OCI-M2 (cell line): ENCODE results near the gene RASSF7.
A peak's percentile ranks its signal among the peaks of the same experiment; 100 is the strongest.
"Not testable (repeated sequence)": the region's sequence is repeated elsewhere in the genome, so short reads cannot be mapped to it uniquely, and the experiment has no call there.

Source experiments
- DNase-seq: peaks from one replicate; lab custom pipeline; 2025; ENCODE audit not compliant: unreplicated experiment; lab: John Stamatoyannopoulos, UW

The RASSF7 gene

DNA sequence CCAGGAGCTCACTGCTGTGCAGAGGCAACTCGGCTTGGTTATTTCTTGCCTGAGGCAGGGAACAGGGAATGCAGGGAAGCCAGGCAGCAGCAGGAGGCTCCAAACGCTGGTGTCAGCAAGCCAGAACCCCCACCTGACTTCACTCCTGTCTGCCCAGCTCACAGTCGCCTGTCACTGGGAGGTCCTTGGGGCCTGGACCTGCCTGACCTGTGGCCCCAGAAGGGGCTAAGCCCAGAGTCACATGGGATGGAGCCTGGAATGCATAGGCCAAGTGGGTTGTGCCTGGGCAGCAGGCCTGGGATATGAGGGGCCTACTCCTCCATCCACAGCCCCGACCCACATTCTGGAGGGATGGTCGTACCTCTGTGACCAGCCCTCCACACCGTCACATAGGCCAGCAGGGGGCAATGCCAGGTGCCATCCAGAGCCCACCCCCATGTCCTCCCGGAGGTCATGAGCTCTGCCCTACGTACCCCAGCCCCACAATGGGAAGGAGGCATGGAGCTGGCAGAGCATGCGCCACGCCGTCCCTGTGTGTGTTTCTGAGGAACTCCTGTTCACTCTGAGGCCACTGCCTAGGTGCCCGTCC, 5.2 kb downstream of the RASSF7 start:
- DNase-seq: no peak

DNA sequence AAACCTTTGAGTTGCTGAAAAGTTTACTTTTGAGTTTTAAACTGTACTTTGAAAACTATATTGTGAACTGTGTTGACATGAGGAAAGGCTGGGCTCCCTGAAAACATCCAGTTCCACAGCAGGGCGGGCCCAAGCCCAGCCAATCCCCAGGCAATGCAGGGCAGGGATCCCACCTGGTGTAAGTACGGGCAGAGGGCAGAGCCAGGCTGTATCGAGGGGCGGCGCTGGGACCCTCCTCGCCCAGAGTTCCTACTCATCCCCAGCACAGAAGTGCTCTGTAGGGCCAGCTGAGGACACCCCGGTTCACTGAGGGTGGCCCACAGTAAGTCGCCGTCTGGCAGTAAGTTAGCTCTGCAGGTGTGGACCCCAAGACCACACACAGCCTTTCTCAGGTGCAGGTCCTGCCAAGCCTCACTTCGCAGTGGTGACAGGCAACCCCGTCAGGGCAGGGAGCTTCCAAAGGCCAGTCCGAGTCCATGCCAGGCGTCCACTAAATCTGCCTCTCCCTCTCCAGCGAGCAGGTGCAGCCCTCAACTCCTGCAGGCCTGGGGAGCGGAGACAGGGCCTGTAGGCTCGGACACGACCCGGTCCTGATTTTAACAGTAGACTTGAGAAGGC, 6.3 kb downstream of the RASSF7 start:
- no peak for DNase-seq

DNA sequence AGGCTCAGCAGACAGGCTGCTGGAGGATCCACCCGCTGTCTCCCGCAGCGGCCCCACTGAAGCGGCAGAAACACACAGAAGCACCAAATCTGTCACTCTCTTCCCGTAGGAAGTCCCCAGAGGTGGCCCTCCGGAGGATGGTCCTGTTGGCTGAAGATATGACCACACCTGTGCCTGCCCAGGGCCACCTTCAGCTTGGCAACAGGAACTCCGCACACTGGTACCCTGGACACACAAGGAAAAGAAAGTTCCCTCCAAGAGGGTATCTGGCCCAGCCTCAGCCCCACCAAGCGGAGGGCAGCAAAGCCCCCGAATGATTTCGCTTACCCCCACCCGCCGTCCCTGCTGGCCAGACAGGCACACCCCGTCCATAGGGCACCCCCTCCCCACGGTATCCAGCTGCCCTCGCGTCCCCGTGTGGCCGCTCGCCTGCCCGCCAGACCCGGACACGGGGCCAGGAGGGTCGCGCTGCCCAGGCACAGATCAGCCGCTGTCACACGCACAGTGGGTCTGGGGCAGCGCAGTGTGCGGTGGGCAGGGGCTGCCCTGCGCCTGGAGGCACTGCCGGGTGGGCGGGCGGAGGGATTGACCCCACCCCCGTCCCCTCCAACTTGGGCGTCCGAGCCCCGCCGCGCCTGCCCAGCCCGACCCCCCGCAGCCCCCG, 7.0 kb downstream of the RASSF7 start:
- no peak for DNase-seq

DNA sequence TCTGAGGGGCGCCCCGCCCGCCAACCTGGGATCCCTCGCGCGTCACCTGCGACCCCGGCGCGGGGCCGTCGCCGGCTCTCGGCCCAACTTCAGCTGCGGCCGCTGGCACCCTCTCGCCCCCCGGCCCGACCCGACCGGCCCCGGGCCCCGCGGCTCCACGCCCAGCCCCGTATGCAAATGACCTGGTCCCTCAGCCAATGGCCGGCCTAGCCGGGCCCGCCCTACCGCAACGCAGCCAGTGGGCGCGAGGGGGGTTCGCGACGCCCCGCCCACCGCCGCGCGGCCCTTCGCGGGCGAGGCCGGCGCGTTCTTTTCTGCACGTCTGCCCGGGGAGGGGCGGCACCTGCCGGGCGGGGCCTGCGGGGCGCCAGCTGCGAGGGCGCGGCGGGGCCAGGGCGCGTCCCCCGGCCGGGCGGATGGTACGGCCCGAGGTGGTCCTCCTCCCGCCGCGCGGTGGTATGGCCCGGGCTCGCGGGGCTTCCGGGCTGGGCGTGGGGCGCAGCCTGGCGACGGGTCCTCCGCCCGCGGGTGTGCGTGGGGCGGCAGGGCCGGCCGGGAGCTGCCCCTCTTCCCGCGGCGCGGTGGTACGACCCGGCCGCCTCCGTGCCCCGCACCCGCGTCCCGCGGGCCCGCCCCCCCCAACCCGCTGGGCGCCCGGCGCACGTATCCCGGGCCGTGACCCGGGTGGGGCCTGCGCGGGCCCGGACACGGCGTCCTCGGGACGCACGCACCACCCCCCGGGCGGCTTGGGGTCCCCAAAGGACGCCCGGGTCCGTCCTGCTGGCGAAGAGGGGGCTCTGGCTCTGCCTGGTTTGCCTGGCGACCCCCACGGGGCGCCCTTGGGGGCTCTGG, 7.8 kb downstream of the RASSF7 start:
- DNase-seq: peak; percentile 28

DNA sequence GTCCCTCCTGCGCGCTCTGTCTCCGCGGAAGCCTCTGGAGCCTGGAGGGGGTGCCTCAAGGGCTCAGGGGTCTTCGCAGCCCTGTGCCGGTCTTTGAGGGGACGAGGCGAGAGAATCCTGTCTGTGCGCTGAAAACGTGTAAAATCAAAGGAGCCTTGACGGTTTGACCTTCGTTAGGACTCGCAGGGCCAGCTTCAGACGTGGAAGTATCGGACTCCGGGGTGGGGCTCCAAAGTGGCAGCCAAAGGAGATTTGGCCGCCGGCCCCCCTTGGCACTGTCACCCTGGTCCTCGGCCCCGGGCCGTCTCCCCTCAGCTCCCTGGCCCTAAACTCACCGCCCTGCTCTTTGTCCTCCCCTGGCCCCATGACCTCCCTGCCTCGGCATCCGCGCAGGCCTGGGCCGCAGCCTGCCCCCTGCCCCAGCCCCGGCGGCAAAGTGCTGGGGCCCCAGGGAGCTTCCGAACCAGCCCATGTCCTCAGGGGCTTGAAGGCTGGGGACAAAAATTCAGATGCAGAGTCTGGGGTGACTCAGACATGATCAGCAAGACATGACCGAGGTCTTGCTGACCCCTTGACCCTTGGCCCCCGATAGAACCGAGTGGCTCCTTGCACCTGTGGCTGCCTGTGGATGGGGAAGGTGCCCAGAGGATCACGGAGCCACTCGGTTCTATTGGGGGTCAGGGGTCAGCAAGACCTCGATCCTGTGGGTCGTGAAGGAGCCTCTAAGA, 8.6 kb downstream of the RASSF7 start:
- no peak for DNase-seq

DNA sequence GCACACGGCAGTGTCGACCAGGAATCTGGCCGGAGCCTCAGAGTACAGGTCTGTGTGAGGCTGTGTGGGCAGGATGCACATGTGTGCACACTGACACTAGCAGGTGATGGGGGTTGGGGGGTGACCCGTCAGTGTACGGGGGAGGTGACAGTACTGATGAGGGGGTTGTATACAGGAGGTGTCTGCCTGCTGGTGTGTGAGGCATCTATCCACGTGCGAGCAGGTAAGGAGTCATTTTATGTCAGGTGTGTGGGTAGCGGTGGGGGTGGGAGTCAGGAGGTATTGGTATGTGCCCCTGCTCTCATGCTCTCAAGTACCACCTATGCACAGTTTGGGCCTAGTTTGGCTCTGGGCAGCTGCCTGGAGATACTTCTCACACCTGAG, 11.0 kb downstream of the RASSF7 start:
- no peak for DNase-seq

DNA sequence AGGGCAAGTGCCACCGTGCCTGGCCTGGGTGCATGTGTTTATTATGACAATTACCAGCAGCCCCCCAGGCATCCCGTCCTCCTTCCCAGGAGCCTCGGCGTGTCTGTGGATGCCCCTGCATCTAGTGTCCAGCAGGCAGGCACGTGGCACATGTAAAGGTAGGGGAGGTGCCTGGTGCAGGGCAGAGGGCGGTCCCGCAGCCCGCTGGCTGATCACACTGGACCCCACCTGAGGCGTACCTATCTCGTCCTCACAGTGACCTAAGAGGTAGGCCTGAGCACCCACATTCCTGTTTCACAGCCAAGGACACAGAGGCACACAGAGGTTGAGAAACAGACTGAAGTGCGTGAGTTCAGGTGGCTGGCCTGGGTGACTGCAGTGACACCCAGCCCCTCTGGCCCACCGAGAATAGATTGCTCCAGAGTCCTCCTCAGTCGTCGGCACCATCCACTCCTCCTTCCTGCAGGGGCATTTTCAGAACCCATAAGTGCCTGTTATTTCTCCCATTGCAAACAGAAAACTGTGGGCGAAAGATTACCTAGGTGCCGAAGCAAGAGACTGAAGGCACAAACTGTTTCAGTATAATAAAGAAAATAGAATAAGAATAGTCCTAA, 12.5 kb downstream of the RASSF7 start:
- DNase-seq: no peak

DNA sequence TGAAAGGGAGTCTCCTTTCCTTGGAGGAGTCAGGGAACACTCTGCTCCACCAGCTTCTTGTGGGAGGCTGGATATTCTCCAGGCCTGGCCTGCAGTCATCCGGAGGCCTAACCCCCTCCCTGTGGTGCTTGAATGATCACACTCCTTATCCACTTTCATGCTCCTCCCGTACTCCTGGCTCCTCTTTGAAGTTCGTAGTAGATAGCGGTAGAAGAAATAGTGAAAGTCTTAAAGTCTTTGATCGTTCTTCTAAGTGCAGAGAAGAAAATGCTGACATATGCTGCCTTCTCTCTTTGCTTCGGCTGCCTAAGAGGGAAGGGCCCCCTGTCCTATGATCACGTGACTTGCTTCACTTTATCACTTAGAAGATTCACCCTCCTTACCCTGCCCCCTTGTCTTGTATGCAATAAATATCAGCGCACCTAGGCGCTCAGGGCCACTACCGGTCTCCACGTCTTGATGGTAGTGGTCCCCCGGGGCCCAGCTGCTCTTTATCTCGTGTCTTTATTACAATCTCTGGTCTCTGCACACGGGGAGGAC, 13.3 kb downstream of the RASSF7 start:
- DNase-seq: not testable (repeated sequence)

DNA sequence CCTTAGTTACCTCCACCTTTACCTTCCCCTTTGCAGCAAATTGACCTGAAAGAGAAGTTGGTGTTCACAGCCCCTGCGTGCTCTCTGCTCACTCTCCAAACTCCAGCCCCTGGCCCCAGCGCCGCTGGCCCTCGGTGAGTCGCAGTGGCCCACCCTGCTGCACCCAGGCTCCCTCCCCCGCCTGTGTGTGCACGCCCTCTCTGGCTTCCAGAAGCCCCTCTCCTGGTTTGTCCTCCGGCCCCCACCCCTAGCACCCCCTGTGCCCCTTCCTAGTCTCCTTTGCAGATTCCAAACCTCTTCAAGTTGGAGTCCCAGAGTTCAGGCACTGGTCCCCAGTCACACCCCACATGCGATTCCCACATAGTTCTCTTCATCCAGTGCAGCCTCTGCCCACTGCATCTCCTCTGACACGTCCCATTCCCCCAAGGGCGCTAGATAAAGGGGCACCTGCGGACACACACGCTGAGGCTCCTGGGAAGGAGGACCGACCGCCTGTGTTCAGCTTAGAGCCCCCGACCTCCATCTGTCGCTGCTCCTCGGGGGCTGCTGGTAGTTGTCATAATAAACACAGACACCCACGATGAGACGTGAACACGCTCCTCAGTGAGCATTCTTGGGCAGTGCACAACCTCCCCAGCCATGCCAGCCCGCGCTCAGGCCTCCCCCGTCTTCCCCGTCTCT, 14.0 kb downstream of the RASSF7 start:
- DNase-seq: no peak

DNA sequence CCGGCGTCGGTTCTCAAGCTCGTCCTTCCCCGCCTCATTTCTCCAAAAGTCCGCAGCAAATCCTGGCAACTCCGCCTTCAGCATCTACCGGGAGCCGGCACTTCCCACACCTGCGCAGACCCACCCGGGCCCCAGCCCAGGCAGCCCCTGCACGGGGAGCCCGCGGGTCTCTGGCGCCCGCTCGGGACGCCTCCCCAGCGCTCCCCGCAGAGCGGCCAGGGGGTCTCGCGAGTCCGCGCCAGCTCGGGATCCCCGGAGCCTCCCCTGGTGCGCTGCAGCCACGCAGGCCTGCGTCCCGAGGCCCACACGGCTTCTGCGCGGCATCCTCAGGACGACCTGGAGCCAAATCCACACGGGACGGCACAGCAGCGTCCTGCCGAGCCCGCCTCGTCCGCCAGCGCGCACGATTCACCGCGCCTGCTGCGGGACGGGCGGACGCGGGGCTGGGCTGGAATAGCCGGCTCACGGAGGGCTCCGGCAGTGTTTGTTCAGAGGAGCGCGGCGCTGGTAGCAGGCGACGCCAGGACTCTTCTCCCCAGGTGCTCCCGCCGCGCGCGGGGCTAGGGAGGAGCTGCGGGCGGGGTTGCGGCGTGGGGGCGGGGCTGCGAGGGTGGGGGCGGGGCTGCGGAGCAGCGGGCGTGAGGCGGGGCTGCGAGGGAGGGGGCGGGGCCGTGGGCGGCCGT, 14.7 kb downstream of the RASSF7 start:
- no peak for DNase-seq

DNA sequence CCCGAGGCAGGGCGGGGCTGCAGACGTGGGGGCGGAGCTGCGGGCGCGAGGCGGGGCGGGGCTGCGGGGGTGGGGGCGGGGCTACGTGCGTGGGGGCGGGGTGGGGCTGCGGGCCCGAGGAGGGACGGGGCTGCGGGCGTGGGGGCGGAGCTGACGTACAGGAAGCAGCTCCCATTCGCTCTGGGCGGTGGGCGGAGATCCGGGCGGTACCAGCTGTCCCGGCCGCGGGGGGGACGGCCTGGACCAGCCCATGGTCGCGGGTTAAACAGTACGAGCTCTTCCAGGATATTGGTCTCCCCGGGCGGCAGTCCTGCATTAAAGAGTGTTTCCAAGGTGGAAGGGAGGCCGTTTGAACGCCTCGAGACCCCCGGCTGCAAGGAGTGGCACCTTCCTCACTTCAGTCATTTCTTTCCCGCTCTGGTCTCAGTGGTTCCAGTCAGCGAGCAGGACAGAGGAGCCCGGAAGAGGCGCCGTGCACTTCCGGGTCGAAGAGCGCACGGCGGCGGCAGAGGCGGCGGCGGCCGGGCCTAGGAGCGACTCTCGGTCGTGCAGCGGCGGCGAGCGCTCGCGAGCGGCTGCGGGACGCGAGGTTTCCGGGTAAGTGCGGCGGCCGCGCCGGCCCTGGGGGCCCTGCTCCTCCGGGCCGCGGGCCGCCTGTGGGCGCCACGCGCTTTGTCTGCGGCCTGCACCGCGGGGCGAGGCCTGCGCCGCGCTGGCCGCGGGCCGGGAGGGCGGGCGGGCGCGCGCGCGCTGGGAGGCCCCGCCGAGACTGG, 15.4 kb downstream of the RASSF7 start, which contains the start of gene PHRF1:
Gene PHRF1, plus strand, starts transcription at position 475 of the 773 bp plus-strand sequence. CDS start 5,043 bp downstream, outside the sequence.
- peak; percentile 45 for DNase-seq

DNA sequence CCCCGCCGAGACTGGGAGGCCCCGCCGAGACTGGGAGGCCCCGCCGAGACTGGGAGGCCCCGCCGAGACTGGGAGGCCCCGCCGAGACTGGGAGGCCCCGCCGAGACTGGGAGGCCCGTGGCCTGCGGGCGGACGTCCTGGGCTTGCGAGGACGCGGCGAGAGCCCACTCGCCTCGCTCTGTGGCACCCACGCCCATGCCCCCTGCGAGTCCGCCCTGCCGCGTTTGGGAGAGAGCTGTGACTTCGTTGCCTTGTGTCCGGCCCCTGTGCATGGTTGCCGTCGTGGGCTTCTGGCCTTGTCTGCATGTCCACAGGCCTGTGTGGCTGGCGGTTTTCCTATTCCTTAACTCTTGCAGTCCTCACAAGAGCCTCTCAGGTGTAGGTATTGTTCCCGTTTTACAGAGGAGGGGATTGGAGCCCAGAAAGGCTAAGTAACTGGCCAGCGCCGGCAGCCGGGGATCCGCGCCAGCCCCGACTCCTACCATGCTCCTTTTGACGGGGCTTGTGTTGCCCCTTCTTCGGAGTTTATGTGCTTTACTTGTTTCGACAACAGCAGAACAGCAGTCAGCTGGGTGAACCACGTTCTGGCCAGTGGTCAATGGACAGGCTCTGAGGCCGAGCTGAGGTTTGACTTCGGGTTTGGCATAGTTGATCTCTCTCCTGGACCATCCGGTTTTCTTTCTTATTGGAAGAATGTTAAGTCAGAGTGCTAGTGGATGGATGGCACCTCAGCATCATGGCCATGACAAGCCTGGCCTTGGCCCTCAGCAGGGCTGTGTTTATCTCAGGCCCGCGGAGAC, 16.2 kb downstream of the RASSF7 start:
- DNase-seq: no peak

DNA sequence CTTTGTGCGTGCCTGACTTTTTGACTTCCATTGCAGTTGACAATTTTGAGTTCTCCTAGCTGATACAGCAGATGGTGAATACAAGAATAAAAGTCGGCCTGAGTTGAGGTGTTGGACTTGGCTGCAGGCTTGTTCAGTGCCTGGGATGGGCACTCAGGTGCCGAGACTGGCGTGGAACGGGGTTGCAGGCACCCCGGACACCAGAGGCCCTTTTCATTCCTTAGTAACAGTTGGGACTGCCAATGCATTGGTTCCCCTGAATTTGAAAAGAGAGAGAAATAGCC, 16.8 kb downstream of the RASSF7 start:
- DNase-seq: no peak

DNA sequence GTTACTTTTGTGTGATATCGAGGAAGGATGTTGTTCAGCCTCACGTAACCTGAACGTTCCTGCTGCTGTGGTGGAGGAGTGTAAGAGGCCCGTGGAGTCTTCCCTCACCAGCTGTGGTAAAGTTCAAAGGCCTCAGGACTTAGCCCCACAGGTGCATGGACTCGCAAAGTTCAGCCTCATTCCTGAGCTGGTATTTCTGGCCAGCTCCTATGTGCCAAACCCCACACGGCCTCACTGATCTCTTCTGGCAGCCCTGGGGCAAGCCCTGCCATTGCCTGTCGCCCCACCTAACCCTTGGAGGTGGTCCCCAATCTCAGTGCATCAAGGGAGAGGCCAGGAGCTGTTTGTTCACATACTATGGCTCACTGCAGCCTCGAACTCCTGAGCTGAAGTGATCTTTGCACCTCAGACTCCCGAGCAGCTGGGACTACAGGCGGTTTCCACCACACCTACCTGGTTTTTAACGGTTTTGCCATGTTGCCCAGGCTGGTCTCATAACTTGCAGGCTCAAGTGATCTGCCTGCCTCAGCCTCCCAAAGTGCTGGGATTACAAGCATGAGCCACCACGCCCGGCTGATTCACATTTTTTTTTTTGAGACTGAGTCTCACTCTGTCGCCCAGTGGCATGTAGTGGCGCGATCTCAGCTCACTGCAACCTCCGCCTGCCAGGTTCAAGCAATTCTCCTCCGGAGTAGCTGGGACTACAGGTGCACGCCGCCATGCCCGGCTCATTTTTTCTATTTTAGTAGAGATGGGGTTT, 17.7 kb downstream of the RASSF7 start:
- no peak for DNase-seq

DNA sequence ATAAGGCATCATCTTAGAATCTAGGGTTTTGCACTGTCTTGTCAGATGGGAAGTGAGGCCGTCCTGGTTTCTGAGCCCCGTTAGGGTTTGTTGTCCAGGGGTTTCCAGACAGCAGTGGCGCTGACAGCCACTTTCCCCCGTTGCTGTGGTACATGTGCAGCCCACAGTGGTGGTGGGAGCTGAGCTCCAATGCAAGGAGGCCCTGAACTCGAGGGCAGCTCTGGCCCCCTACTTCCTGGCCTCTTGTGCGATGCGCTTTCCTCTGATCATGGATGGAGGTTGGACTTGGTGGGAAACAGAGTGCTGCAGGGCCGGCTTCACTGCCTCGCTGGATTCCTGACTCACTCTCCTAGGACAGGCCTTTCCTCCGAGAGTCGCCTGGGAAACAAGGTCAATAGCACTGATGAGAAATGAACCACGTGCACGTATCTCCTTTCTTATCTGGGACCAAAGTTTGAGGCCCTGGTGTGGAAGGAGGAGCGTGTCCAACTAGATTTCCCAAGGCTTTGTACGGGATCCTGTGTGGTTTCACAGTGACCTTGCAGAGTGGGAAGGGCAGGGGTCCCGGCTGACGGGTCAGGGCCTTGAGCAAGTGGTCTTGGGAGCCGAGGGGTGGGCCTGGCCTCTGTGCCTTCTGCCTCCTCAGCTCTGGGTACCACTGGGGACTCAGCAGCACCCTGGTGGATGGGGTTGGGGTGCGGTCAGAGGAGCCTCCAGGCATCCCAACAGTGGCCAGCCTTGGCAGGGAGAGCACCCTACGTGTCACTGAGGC, 19.2 kb downstream of the RASSF7 start:
- DNase-seq: no peak

DNA sequence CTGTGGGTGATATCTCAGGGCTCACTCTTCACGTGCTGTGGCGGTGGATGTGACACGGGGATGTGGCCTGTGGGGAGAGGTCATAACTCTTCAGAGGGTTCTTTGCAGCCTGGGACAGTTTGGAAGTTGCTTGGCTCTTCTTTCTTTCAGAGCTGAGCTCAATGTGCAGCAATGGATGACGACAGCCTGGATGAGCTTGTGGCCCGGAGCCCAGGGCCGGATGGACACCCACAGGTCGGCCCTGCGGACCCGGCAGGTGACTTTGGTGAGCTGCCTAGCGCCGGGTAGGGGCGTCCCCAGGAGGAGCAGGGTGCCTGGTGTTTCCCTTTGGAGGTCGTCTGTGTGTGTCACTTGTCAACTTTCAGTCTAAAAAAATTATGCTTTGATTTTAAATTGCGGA, 20.6 kb downstream of the RASSF7 start:
- DNase-seq: no peak
